ENCODE results near the gene NEU2. TPM values are rescaled to one million over a fixed set of nuclear protein-coding genes. Genes with fewer than 3 reads are reported as not detected.

NEU2 gene
- total RNA-seq, 1 experiment from 2014 or later, result not detected

DNA sequence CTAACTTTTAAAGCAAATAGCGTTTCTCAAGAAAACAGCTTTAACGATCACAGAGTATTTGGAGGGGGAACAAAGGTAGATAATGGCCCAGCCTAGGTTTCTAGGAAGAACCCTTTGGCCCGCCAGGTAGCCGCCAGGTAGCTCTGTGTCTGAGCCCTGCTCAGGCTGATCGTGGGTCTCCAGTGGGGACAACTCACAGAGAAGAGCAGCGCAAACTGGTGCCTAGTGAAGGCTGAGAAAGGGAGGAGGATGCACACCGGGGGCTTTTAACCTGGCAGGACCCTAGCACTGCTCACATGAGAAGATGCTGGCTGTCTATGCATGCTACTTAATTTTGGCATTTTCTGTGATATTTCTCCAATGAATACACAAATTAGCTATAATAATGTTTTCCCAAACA, 25.2 kb upstream of the NEU2 start:
- Histone ChIP-seq H4K20me1 (ENCODE audit: control insufficient read depth, insufficient read depth, insufficient read length) (no peaks in the 10 kb centered on the region), H3K9ac (ENCODE audit: extremely low read depth, insufficient read length, low read length) (no peak overlapping the region), H3K4ac (ENCODE audit: low read depth, low read length) (no peak overlapping the region), H3K27ac (ENCODE audit: insufficient read length, low read depth, low read length) (no peak overlapping the region), H4K5ac (ENCODE audit: insufficient read length, low read depth, low read length) (no peak overlapping the region), H3K79me1 (ENCODE audit: insufficient read depth, low read depth, low read length, poor library complexity, severe bottlenecking) (no peaks in the 10 kb centered on the region), H3K4me1 (ENCODE audit: insufficient read depth, low read length) (no peaks in the 10 kb centered on the region), H3K23ac (ENCODE audit: insufficient read length, low read depth, low read length) (no peak overlapping the region), H2BK20ac (ENCODE audit: low read depth, low read length, poor library complexity, severe bottlenecking) (no peak overlapping the region), H2BK12ac (ENCODE audit: insufficient read length, low read depth, low read length) (no peak overlapping the region), H2AK5ac (ENCODE audit: insufficient read length, low read length) (no peak overlapping the region), H4K91ac (ENCODE audit: insufficient read length, low read depth, low read length) (no peak overlapping the region), H3K4me2 (ENCODE audit: insufficient read depth, insufficient read length, low read length) (no peak overlapping the region), H2BK15ac (ENCODE audit: low read depth, low read length) (no peak overlapping the region), H3K23me2 (ENCODE audit: insufficient read length, low read depth, low read length, poor library complexity, severe bottlenecking) (no peaks in the 10 kb centered on the region), H3T11ph (ENCODE audit: low read length) (no peak overlapping the region), H2BK5ac (ENCODE audit: insufficient read length, low read length) (no peak overlapping the region), H3K79me2 (ENCODE audit: insufficient read depth, low read length) (no peaks in the 10 kb centered on the region), H2BK120ac (ENCODE audit: low read depth, low read length, poor library complexity, severe bottlenecking) (no peak overlapping the region), H2AFZ (ENCODE audit: low read length) (no peak overlapping the region), H3K27me3 (ENCODE audit: insufficient read depth, low read length) (no peaks in the 10 kb centered on the region), H3K56ac (ENCODE audit: insufficient read length, low read depth, low read length) (no peak overlapping the region), H3K9me3 (ENCODE audit: control insufficient read depth, low read depth, low read length) (no peaks in the 10 kb centered on the region), H3K18ac (ENCODE audit: insufficient read length, low read depth, low read length) (no peak overlapping the region), H3K14ac (ENCODE audit: insufficient read depth, low read length) (no peak overlapping the region), H4K8ac (replicated peaks; ENCODE audit: insufficient read length, low read depth, low read length) (no peak overlapping the region)
- no peaks in the 10 kb centered on the region for H3K36me3 Mint-ChIP-seq (ENCODE audit: insufficient read depth in 1 of 3, low read depth in 3 of 3)
- no peak overlapping the region for H3K27ac Mint-ChIP-seq
- H3K27me3 Mint-ChIP-seq (ENCODE audit: low read depth), result peaks cover 3% of the 10 kb centered on the region
- TF ChIP-seq, protein P1, sequence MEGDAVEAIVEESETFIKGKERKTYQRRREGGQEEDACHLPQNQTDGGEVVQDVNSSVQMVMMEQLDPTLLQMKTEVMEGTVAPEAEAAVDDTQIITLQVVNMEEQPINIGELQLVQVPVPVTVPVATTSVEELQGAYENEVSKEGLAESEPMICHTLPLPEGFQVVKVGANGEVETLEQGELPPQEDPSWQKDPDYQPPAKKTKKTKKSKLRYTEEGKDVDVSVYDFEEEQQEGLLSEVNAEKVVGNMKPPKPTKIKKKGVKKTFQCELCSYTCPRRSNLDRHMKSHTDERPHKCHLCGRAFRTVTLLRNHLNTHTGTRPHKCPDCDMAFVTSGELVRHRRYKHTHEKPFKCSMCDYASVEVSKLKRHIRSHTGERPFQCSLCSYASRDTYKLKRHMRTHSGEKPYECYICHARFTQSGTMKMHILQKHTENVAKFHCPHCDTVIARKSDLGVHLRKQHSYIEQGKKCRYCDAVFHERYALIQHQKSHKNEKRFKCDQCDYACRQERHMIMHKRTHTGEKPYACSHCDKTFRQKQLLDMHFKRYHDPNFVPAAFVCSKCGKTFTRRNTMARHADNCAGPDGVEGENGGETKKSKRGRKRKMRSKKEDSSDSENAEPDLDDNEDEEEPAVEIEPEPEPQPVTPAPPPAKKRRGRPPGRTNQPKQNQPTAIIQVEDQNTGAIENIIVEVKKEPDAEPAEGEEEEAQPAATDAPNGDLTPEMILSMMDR (conservative IDR thresholded peaks at IDR 0.05), result no peak
- no peaks in the 10 kb centered on the region for H3K4me1 Mint-ChIP-seq
- no CpG with 5 or more reads among the region's 7 CpGs for WGBS (ENCODE audit: extremely low coverage, insufficient read length, low lambda C conversion rate)
- DNase-seq, result no peak
- H3K9me3 Mint-ChIP-seq, result no peaks in the 10 kb centered on the region
- no peak overlapping the region for H3K4me3 Mint-ChIP-seq

Data from H9 (cell line).